Thyroid gland (tissue), 4 donors: ENCODE measurements around the gene CRYBA2. TPM values are rescaled to one million over a fixed set of nuclear protein-coding genes. Genes with fewer than 3 reads are reported as not detected.

Experiments
- DNase-seq, 2 donors: peaks; one replicate each; pipeline ENCODE4 v3.0.0-alpha.2; 2019
- H3K27ac ChIP-seq, 3 donors: fragments of 200-600 bp; sonication (generic); 1 replicate in 2 of 3; 2 replicates in 1 of 3; pipeline ENCODE4 v1.5.1; 2016 to 2019; ENCODE audit warnings: mild to moderate bottlenecking in 1 of 3, moderate library complexity in 1 of 3
- H3K27me3 ChIP-seq: fragments of 200-600 bp; sonication (generic); one replicate; pipeline ENCODE4 v1.5.1; 2019
- H3K36me3 ChIP-seq, 2 donors: fragments of 200-600 bp; sonication (generic); one replicate each; pipeline ENCODE4 v1.5.1; 2016 to 2019
- H3K4me1 ChIP-seq, 2 donors: fragments of 200-600 bp; sonication (generic); one replicate each; pipeline ENCODE4 v1.5.1; 2017 to 2019
- H3K4me3 ChIP-seq, 3 donors: fragments of 200-600 bp; sonication (generic); replicated peaks in 1 of 3; 1 replicate in 2 of 3; 2 replicates in 1 of 3; pipeline ENCODE4 v1.5.1; 2016; ENCODE audit warnings: mild to moderate bottlenecking in 1 of 3
- H3K9me3 ChIP-seq: fragments of 200-600 bp; sonication (generic); one replicate; pipeline ENCODE4 v1.5.1; 2017
- POLR2A ChIP-seq, 2 donors: fragments of 450-650 bp; IDR thresholded peaks; one replicate each; pipeline ENCODE4 v1.6.1; 2017; ENCODE audit warnings: antibody characterized with exemption in 2 of 2, mild to moderate bottlenecking in 2 of 2, moderate library complexity in 1 of 2
- WGBS, 2 donors: methylation state at CpG; one replicate each; pipeline ENCODE4 v1.1.5; 2017; 5-methylcytosine and 5-hydroxymethylcytosine counted together
- intact Hi-C: fragments of 100-400 bp; cut with DNase I; formaldehyde crosslinking; loops from one replicate; pipeline ENCODE4 v1.15.1; 2023
- total RNA-seq, 4 donors: library from RNA; depleted of rRNA; stranded (reverse); fragments of >200 nt; gene quantifications; one replicate each; pipeline ENCODE4 v1.2.3, GENCODE V29; 2016
- TF ChIP-seq, protein P1 (sequence below), 6 experiments: fragments of 200-600 bp in 3 of 6; fragments of 450-650 bp in 3 of 6; sonication (generic) in 3 of 6; IDR thresholded peaks; one replicate each; pipeline ENCODE4 v1.5.1; 2016 to 2019; ENCODE audit warnings: antibody characterized with exemption in 6 of 6, mild to moderate bottlenecking in 2 of 6, inconsistent platforms in 1 of 6, moderate library complexity in 1 of 6

The CRYBA2 gene
- total RNA-seq, 4 donors from 2014 or later = not detected

DNA sequence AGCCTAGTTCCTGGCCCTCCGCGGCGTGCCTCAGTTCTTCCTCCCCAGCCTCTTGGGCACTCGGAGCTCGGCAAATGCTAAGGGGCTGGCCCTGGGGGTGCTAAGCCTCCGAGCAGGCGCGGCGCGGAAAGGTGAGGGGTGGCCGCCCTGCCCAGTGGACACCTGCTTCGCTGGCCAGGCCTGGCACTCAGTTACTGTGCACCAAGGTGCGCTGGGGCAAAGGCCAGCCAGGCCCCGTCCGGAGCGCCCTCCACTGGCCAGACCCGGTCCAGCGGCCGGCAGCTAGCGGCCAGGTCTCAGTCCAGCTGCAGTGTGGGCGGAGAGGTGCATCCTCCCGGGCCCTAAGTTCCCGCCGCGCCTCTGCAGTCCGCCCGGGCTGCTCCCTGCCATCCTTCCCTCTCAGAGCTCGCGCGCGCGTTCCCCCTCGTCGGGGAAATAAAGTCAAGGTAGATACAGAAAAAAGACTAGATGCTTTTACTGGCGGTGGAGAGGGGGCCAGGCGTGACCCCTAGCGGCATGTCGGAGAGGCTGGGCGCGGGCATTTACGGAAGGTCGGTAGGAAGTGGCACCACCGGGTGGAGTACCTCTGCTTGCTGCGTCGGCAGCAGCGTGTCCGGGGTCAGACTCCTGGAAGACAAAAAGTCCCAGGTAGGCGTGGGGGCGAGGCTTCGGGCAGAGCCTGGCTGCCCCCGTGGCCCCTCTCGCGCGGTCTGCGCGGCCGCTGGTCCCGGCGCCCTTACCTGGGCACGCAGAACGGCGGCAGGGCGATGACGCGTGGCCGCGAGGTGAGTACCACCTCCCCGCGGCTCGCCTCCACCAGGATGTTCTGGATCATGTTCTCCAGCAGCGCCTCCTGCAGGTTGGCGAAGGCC lies 9.4 kb upstream of the CRYBA2 start:
- no peak overlapping the region for H3K27ac ChIP-seq
- no peak for TF ChIP-seq POLR2A (IDR thresholded peaks at IDR 0.05)
- TF ChIP-seq, protein P1, sequence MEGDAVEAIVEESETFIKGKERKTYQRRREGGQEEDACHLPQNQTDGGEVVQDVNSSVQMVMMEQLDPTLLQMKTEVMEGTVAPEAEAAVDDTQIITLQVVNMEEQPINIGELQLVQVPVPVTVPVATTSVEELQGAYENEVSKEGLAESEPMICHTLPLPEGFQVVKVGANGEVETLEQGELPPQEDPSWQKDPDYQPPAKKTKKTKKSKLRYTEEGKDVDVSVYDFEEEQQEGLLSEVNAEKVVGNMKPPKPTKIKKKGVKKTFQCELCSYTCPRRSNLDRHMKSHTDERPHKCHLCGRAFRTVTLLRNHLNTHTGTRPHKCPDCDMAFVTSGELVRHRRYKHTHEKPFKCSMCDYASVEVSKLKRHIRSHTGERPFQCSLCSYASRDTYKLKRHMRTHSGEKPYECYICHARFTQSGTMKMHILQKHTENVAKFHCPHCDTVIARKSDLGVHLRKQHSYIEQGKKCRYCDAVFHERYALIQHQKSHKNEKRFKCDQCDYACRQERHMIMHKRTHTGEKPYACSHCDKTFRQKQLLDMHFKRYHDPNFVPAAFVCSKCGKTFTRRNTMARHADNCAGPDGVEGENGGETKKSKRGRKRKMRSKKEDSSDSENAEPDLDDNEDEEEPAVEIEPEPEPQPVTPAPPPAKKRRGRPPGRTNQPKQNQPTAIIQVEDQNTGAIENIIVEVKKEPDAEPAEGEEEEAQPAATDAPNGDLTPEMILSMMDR (IDR thresholded peaks at IDR 0.05) = peak in 2 of 6 experiments; percentile 37 to 42
- intact Hi-C loops = no loop called here
- H3K27me3 ChIP-seq = peaks cover 22% of the 10 kb centered on the region
- no peaks in the 10 kb centered on the region for H3K9me3 ChIP-seq
- 1 to 2% methylated on average over 31 to 34 of the region's 72 CpGs for WGBS, 2 donors
- peak; percentile 43 to 55 for DNase-seq
- H3K4me3 ChIP-seq = no peak overlapping the region
- peaks cover 20 to 22% of the 10 kb centered on the region in 2 donors for H3K4me1 ChIP-seq
- no peaks in the 10 kb centered on the region for H3K36me3 ChIP-seq

DNA sequence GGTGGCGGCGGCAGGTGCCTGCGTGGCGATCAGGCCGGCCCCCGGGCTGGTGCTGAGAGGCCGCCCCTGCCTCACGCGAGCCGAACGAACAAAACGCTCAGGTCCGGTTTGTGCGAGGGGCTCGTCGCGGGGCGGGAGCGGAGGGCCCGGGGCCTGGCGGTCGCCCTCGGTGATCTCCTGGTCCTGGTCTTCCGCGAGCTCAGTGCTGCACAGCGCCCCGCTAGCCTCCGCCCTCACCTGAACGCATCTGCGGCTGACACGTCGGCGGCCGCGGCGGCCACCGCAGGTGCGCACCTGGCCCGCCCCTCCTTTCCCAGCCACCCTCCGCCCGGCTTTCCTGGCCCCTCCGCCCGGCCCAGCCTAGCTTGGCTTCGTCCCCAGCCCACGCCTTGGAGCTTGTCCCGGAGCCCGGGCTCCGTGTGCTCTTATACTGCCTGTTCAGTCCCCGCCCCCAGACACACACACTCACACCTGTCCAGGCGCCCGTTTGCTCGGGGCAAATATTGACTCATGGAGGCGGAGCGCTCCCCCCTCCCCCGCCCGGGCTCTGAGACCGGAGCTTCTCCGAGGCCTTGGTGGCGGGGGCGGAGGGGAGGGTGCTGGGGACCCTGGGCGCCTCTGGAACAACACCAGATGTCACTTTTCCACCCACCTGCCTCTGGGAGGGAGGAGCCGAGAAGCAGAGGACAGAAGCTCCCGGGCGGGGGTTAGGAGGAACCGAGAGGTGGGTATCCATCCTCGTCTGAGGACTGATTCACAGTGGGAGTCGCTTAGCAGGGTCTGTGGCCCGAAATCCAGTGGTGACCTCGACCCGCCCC lies 8.6 kb upstream of the CRYBA2 start:
- WGBS, 2 donors = 1% methylated on average over 12 to 59 of the region's 70 CpGs
- peaks cover 22% of the 10 kb centered on the region for H3K27me3 ChIP-seq
- peak; percentile 65 to 71 for DNase-seq
- H3K27ac ChIP-seq = no peak overlapping the region
- H3K4me1 ChIP-seq = peaks cover 20 to 22% of the 10 kb centered on the region in 2 donors
- H3K36me3 ChIP-seq = no peaks in the 10 kb centered on the region
- TF ChIP-seq POLR2A (IDR thresholded peaks at IDR 0.05) = no peak
- TF ChIP-seq, protein P1 (IDR thresholded peaks at IDR 0.05) = no peak
- H3K4me3 ChIP-seq = peak overlapping the region in 1 of 3 donors; percentile 23
- H3K9me3 ChIP-seq = no peaks in the 10 kb centered on the region
- intact Hi-C loops = no loop called here

DNA sequence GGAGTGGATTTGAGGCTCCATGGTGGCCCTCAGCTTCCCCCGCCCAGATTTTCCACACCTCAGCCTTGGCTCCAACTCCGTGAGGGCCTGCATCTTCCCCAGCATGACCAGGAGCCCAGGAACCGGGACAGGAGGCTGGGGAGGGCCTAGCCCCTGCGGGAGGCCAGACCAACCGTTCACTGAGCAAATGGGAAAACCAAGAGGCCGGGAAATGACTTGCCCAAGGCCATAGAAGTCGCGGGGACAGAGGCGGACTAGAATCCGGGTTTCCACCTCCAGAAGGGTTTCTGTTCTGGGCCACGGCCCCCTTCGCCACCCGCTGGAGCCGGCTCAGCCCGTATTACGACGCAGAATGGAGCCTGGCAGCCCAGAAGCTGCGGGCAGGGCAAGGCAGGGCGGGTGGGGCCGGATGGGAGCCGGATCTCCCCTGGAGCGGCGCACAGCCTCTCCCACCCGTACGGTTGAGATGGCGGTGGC lies 7.9 kb upstream of the CRYBA2 start:
- WGBS, 2 donors = 14 to 16% methylated on average over 5 to 11 of the region's 26 CpGs
- DNase-seq = no peak
- Histone ChIP-seq H3K27ac (no peak overlapping the region), H3K27me3 (peaks cover 22% of the 10 kb centered on the region), H3K4me1 (peaks cover 20 to 26% of the 10 kb centered on the region in 2 donors), H3K9me3 (no peaks in the 10 kb centered on the region), H3K36me3 (no peaks in the 10 kb centered on the region), H3K4me3 (no peak overlapping the region)
- intact Hi-C loops = no loop called here
- no peak for TF ChIP-seq POLR2A (IDR thresholded peaks at IDR 0.05)
- TF ChIP-seq, protein P1 (IDR thresholded peaks at IDR 0.05) = no peak

DNA sequence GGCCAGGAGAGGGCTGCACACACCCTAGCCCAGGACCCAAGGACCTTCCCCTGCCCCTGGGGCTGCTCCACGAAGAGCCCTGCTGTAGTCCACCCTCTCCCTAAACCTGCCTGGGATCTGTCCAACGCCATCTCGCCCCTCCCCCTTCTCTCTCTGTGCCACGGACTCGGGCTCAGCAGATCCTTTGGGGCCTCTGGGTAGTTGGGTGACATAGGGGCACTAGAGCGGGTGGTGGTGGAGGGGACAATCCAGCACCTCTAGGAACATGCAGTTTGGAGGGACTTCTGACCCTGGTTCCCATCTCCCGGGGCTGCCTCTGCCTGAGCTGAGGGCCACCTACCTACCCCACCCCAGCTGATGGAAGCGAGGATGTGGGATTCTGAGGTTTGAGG lies 7.3 kb upstream of the CRYBA2 start:
- no peak overlapping the region for H3K27ac ChIP-seq
- no peak for DNase-seq
- WGBS, 2 donors = 25 to 80% methylated on average over 1 to 8 of the region's 8 CpGs
- H3K4me3 ChIP-seq = no peak overlapping the region
- intact Hi-C loops = no loop called here
- peaks cover 22% of the 10 kb centered on the region for H3K27me3 ChIP-seq
- no peaks in the 10 kb centered on the region for H3K36me3 ChIP-seq
- H3K9me3 ChIP-seq = no peaks in the 10 kb centered on the region
- no peak for TF ChIP-seq POLR2A (IDR thresholded peaks at IDR 0.05)
- TF ChIP-seq, protein P1 (IDR thresholded peaks at IDR 0.05) = no peak
- peaks cover 23 to 30% of the 10 kb centered on the region in 2 donors for H3K4me1 ChIP-seq
